ENCODE results near the gene AP4S1.
"Not testable (repeated sequence)": the region's sequence is repeated elsewhere in the genome, so short reads cannot be mapped to it uniquely, and the experiment has no call there.

The AP4S1 gene

GRCh38 chr14:31085027-31085426 is 59.6 kb downstream of the AP4S1 start:
- no peak for DNase-seq (ENCODE audit: low read depth)

GRCh38 chr14:31086466-31086865 is 61.0 kb downstream of the AP4S1 start:
- DNase-seq (ENCODE audit: low read depth) = not testable (repeated sequence)

- no peak for DNase-seq (ENCODE audit: low read depth)
Observed at GRCh38 chr14:31090883-31091764, 65.7 kb downstream of the AP4S1 start.

GRCh38 chr14:31092160-31092708 is 66.8 kb downstream of the AP4S1 start:
- no peak for DNase-seq (ENCODE audit: low read depth)

- not testable (repeated sequence) for DNase-seq (ENCODE audit: low read depth)
Observed at GRCh38 chr14:31093884-31094839, 68.7 kb downstream of the AP4S1 start.

- DNase-seq (ENCODE audit: low read depth) = not testable (repeated sequence)
Observed at GRCh38 chr14:31095817-31096216, 70.4 kb downstream of the AP4S1 start.

- DNase-seq (ENCODE audit: low read depth) = no peak
Observed at GRCh38 chr14:31096255-31096654, 70.8 kb downstream of the AP4S1 start.

- DNase-seq (ENCODE audit: low read depth) = no peak
Observed at GRCh38 chr14:31097081-31097480, 71.6 kb downstream of the AP4S1 start.

GRCh38 chr14:31106768-31107167 is 81.3 kb downstream of the AP4S1 start:
- DNase-seq (ENCODE audit: low read depth) = no peak

- DNase-seq (ENCODE audit: low read depth) = no peak
Observed at GRCh38 chr14:31109257-31109656, 83.8 kb downstream of the AP4S1 start.

- DNase-seq (ENCODE audit: low read depth) = no peak
Observed at GRCh38 chr14:31110872-31111271, 85.4 kb downstream of the AP4S1 start.

- no peak for DNase-seq (ENCODE audit: low read depth)
Observed at GRCh38 chr14:31113794-31114193, 88.3 kb downstream of the AP4S1 start.

- DNase-seq (ENCODE audit: low read depth) = no peak
Observed at GRCh38 chr14:31118892-31119291, 93.4 kb downstream of the AP4S1 start.

GRCh38 chr14:31122098-31122611 is 96.7 kb downstream of the AP4S1 start:
- no peak for DNase-seq (ENCODE audit: low read depth)

- DNase-seq (ENCODE audit: low read depth) = no peak
Observed at GRCh38 chr14:31122921-31123320, 97.5 kb downstream of the AP4S1 start.

- no peak for DNase-seq (ENCODE audit: low read depth)
Observed at GRCh38 chr14:31124197-31124596, 98.7 kb downstream of the AP4S1 start.

- DNase-seq (ENCODE audit: low read depth) = no peak
Observed at GRCh38 chr14:31125231-31125630, 99.8 kb downstream of the AP4S1 start.

GRCh38 chr14:31126680-31127079 is 101.2 kb downstream of the AP4S1 start:
- DNase-seq (ENCODE audit: low read depth) = no peak

- no peak for DNase-seq (ENCODE audit: low read depth)
Observed at GRCh38 chr14:31127690-31128089, 102.2 kb downstream of the AP4S1 start.

GRCh38 chr14:31128601-31129526 is 103.4 kb downstream of the AP4S1 start:
- DNase-seq (ENCODE audit: low read depth) = no peak

- no peak for DNase-seq (ENCODE audit: low read depth)
Observed at GRCh38 chr14:31133133-31133532, 107.7 kb downstream of the AP4S1 start.

All from stimulated activated CD8-positive, alpha-beta memory T cell treated with anti-CD3 and anti-CD28 coated beads, Interleukin-4, amount 100 ng/mL, for 24 hours (primary cell).